Measurements from ENCODE around the gene TMEM150B.

GRCh38 chr19:55279340-55279739 is 45.8 kb downstream of the TMEM150B start:
- TF ChIP-seq POLR2A (IDR thresholded peaks at IDR 0.05) (no peak), CTCF (IDR thresholded peaks at IDR 0.05) (no peak), POLR2AphosphoS5 (IDR thresholded peaks at IDR 0.05) (no peak), EP300 (IDR thresholded peaks at IDR 0.05) (no peak)
